ENCODE results near the gene RABL6. TPM values are rescaled to one million over a fixed set of nuclear protein-coding genes. Genes with fewer than 3 reads are reported as not detected.

RABL6 gene
- 68.9 and 72.4 TPM in 2 replicates for total RNA-seq (2022)
- Bru-seq, nascent RNA, result percentile 57 among the genes with signal in this experiment
- BruChase-seq, experiment 1, labeled RNA remaining after a 6-hour chase, result percentile 82 among the genes with signal in this experiment
- BruChase-seq, experiment 2, labeled RNA remaining after a 2-hour chase, result percentile 79 among the genes with signal in this experiment
- long read RNA-seq, transcript RABL6-201 (15 exons, 3,091 nt), result major isoform, 21 of 57 reads
- long read RNA-seq, partial matches to known transcripts, result 32 of 57 reads
- long read RNA-seq, other reads (novel, unspliced or antisense), result 3 of 57 reads

- CTCF ChIA-PET, result interaction anchor here (0.5 kb wide), 1 partner anchor 107 kb away, joined by 3 read pairs; no protein-coding TSS in a partner anchor
- TF ChIP-seq CTCF (IDR thresholded peaks at IDR 0.05; ENCODE audit: unreplicated experiment), result no peak
- BruUV-seq (replicated peaks), result TSS peak; percentile 67
- peaks cover 30% of the 10 kb centered on the region for H3K36me3 Mint-ChIP-seq (ENCODE audit: insufficient read depth, unreplicated experiment)
- peak; percentile 76 for DNase-seq
- no peaks in the 10 kb centered on the region for H3K9me3 Mint-ChIP-seq (ENCODE audit: low read depth, unreplicated experiment)
- peak within 1 kb of the TSS; percentile 80 for H3K4me3 Mint-ChIP-seq (ENCODE audit: low read depth, unreplicated experiment)
- peaks cover 12% of the 10 kb centered on the region for H3K4me1 Mint-ChIP-seq (ENCODE audit: low read depth, unreplicated experiment)
- peak within 1 kb of the TSS; percentile 78 for H3K27ac Mint-ChIP-seq (ENCODE audit: unreplicated experiment)
- H3K27me3 Mint-ChIP-seq (ENCODE audit: unreplicated experiment), result no peaks in the 10 kb centered on the region
- intact Hi-C loops (cut with micrococcal nuclease; ENCODE audit: unreplicated experiment), result no loop called here
These were observed at the start of gene RABL6 for GRCh38 chr9:136807281-136808074. RABL6 (plus strand) TSS chr9:136807948; CDS start chr9:136808197, 249 bp downstream.

GRCh38 chr9:136759001-136759400 lies 48.7 kb upstream of the RABL6 start:
- intact Hi-C loops (cut with micrococcal nuclease; ENCODE audit: unreplicated experiment), result no loop called here
- Mint-ChIP-seq H3K4me1 (ENCODE audit: low read depth, unreplicated experiment) (no peaks in the 10 kb centered on the region), H3K27me3 (ENCODE audit: unreplicated experiment) (peaks cover 23% of the 10 kb centered on the region), H3K9me3 (ENCODE audit: low read depth, unreplicated experiment) (no peaks in the 10 kb centered on the region), H3K36me3 (ENCODE audit: insufficient read depth, unreplicated experiment) (no peaks in the 10 kb centered on the region), H3K4me3 (ENCODE audit: low read depth, unreplicated experiment) (no peak overlapping the region), H3K27ac (ENCODE audit: unreplicated experiment) (no peak overlapping the region)
- TF ChIP-seq CTCF (IDR thresholded peaks at IDR 0.05; ENCODE audit: unreplicated experiment), result no peak
- BruUV-seq (replicated peaks), result no TSS peak
- DNase-seq, result no peak
- CTCF ChIA-PET, result no interaction called here

- BruUV-seq (replicated peaks), result no TSS peak
- CTCF ChIA-PET, result no interaction called here
- Mint-ChIP-seq H3K9me3 (ENCODE audit: low read depth, unreplicated experiment) (no peaks in the 10 kb centered on the region), H3K4me3 (ENCODE audit: low read depth, unreplicated experiment) (no peak overlapping the region), H3K27ac (ENCODE audit: unreplicated experiment) (no peak overlapping the region), H3K27me3 (ENCODE audit: unreplicated experiment) (peaks cover 23% of the 10 kb centered on the region), H3K36me3 (ENCODE audit: insufficient read depth, unreplicated experiment) (no peaks in the 10 kb centered on the region), H3K4me1 (ENCODE audit: low read depth, unreplicated experiment) (no peaks in the 10 kb centered on the region)
- intact Hi-C loops (cut with micrococcal nuclease; ENCODE audit: unreplicated experiment), result no loop called here
- DNase-seq, result no peak
- TF ChIP-seq CTCF (IDR thresholded peaks at IDR 0.05; ENCODE audit: unreplicated experiment), result no peak
These were observed 48.1 kb upstream of the RABL6 start for GRCh38 chr9:136759436-136760325.

GRCh38 chr9:136760424-136760823 lies 47.3 kb upstream of the RABL6 start:
- Mint-ChIP-seq H3K4me1 (ENCODE audit: low read depth, unreplicated experiment) (no peaks in the 10 kb centered on the region), H3K9me3 (ENCODE audit: low read depth, unreplicated experiment) (no peaks in the 10 kb centered on the region), H3K27me3 (ENCODE audit: unreplicated experiment) (peaks cover 23% of the 10 kb centered on the region), H3K36me3 (ENCODE audit: insufficient read depth, unreplicated experiment) (no peaks in the 10 kb centered on the region), H3K27ac (ENCODE audit: unreplicated experiment) (no peak overlapping the region), H3K4me3 (ENCODE audit: low read depth, unreplicated experiment) (no peak overlapping the region)
- no peak for DNase-seq
- TF ChIP-seq CTCF (IDR thresholded peaks at IDR 0.05; ENCODE audit: unreplicated experiment), result no peak
- intact Hi-C loops (cut with micrococcal nuclease; ENCODE audit: unreplicated experiment), result no loop called here
- BruUV-seq (replicated peaks), result no TSS peak
- CTCF ChIA-PET, result no interaction called here
